Right hindlimb (tissue), 1 donor: ENCODE results near the gene GBA2.
A peak's percentile ranks its signal among the peaks of the same experiment; 100 is the strongest.

ENCODE experiments used
- DNase-seq: peaks from one replicate; pipeline ENCODE4 v3.0.0-alpha.2; 2018

GBA2 gene

DNA sequence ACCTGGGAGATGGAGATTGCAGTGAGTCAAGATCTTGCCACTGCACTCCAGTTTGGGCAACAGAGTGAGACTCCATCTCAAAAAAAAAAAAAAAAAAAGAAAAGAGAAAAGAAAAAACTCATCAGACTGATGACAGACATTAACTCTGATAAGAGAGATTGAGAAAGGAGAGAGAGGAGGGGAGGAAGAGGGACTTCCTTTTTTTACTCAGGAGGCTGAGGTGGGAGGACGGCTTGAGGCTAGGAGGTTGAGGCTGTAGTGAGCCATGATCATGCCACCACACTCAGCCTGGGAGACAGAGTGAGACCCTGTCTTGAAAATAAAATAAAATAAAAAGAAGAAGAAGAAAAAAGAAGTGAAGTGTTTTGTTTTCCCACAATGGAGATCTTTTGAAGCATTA lies 14.8 kb upstream of the GBA2 start:
- no peak for DNase-seq

DNA sequence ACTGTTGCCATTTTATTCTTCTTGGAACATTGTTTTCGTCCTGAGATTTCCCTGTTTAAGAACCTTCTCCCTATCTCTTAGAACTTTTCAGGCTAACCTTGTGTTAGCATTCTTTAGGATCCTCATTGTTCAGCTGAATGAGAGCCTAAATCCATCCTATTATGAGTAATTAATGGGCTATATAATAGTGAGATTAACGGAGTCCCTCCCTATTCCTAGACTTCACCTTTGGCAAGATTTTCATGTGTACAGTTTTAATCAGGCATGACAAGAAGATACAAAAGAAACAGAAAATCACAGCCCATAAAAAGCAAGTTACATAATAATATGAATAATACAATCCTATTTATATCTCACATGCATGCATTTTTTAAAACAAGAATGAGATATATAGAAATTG lies 14.2 kb upstream of the GBA2 start:
- no peak for DNase-seq

DNA sequence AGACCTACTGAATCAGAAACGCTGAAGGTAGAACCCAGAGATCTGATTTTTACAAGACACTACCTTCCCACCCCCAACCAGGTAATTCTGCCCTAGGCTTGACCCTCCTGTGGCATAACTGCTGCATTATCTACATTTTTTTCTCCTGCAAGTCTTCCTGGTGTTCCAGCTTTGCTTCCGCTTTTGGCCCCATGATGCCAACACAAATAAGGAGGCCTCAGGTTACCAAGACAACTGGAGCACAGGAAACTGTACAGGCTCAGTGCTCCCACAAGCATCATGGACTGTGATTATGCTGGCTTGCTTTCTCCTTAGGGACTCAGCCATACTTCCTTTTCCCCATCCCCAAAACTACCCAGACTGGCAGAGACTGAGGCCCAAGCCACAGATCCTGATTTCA lies 11.6 kb upstream of the GBA2 start:
- DNase-seq: peak; percentile 59

DNA sequence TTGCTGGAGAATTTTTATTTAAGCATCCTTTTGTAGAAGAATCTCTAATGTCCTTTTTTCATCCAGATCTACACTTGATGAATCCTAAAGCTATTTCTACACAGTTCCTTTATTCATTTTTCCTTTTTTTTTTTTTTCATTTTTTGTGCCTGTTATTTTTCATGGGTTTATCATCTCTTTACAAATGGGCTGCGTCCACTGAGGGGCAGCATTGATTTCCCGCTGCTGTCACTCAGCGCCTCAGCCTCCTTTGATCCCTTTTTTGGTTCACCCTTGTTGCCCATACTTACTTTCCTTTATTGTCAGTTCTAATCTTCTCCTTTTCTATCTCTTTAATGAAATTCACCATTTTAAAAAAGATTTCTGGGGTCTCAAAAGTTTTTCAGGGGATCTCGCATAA lies 10.8 kb upstream of the GBA2 start:
- DNase-seq: no peak

DNA sequence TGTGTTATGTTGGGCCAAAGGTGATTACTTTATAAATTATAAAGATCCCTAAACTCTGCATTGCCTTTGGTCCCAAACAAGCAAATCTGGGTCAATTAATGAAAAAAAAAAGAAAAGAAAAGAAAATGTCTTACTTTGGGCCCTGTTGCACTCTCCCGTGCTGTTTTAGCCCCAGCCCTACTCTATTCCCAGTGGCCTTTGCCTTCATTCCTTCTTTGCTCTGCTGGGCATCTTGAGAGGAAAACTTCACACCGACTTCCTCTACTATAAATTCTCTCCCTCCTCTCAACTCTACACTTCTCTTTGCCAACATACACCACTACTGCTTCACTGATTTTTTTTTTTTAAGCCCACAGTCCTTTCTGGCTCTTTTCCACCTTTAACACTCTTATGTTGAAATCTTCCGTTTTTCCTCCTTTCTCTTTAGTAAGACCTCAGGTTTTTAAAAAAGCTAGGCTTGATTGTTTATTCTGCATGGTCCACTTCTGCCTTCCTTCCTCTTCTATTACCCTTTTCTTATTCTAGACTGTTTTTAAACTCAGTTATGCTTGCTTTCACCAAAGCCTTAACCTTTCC lies 9.5 kb upstream of the GBA2 start:
- DNase-seq: no peak

DNA sequence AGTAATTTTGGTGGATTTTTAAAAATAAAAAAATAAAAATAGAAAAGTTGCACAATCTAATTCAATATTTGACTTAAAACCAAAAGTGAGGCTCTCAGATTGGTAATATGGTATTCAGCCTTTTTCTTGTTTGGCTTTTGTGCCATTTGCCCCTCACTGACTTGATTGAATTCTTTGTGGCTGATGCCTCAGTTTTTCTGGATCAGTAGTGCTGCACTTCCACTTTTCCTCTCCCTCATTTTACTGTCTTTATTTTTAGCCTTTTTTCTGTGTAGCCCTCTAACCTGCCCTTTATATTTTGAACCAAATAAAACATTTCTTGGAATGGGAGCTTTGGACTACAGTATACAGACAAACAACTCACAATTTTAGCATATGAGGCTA lies 8.9 kb upstream of the GBA2 start:
- no peak for DNase-seq

DNA sequence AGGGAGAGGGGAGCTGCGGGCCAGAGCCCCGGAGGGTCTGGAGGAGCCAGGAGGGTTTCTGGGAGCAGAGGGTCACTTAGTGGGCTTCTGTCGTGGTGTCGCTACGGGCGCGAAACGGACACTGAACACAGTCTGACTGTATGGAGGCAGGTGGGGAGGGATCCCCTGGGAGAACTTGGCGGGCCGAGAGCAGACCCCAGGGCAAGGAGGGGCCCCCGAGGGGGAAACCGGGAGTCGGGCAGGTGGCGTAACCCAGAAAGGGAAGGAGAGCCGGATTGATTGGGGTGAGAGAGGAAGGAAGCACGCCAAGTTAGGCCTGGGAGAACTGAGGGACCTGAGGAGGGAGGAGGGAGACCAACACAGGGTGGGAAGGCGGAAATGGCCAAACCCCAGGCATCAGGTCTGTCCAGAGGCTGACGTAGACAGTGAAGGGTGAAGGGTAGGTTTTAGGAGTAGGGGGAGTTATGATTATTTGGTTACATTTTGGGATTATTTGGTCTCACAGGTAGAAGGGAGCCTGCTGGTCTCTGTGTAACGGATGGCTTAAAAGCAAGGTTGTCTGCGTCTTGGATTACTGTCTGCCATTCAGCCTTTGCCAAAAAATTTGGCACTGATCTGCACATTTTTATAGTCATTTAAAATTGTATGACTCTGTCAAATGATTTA lies 8.3 kb upstream of the GBA2 start:
- DNase-seq: peak; percentile 77

DNA sequence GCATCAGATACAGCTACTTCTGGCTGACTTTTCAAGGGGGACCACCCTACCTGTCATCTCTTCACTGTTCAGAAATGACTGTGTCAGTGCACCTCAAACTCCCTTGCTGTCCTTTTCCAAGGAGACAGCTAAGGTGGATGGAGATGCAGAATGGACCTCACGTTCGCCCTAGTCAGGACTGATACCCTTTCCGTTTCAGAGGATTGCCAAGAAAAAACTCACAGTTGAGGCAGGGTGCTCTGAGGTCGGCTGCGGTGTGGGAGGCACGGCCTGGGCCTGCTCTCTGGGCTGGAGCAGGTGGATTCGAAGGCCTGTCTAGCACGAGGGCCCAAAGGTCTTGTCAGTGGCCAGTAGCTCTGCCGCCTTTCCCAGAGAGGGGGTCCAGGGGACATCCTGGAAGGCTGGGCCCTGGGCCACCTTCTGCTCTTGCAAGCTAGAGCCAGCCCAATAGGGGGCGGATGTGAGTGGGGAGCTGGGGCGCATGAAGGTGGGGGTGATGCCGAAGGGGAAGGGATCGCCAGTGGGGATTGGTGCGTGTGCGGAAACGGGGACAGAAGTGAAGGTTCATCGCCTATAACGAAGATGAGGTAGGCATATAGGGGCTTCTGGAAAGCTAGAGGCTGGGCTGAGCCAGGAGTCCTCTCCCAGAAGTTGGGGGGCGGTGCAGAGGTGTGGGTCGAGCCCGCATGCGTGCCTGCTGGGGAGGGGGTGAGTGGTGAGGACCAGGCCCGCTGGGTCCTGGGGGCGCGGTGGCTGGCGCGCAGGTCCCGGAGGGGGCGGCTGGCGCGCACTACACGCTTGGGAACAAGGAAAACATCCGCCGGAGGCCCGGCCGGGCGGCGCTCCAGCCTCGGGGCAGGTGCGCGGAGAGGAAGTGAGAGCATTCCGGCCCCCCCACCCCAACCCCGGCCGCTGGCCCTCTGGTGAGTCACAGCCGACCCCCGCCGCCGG lies 7.5 kb upstream of the GBA2 start:
- DNase-seq: peak; percentile 57

DNA sequence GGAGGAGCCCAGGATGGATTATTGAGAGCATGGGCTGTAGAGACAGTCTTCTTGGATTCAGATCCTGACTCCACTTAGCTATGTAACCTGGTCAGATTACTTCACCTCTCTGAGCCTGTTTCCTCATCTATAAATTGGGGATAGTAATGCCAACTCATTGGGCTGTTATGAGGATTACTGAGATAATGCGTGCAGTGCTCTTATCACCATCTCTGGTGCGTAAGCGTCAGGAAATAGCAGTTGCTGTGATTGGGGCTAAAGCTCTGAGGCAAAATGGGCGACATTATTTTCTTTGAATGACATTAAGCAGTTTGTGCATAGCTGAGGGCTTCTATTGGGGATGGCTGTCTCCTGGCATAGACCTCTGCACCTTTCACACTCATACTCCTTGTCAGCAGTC lies 6.0 kb upstream of the GBA2 start:
- DNase-seq: no peak

DNA sequence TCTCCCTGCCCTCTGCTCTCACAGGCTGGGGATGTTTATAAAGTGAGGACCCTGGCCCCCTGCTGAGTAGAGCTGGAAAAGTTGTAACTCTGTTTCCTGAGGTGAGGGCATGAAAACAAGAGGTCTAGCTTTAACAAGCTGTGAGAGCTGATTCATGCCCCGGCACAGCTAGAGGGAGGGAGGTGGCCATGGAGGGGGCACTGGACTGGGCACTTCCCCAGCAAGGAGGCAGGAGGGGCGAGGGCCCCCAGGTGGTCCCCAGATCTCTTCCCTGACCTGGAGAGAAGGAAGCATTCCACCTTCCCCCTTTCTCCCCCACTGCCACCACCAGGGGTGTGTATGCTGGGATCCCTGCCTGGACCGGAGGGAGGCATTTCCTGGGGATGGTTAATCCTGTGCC lies 5.2 kb upstream of the GBA2 start, which contains the start of gene MSMP:
Gene MSMP, minus strand, starts transcription at position 13 of the 400 bp plus-strand sequence. CDS start 147 bp downstream, outside the sequence.
- DNase-seq: no peak

DNA sequence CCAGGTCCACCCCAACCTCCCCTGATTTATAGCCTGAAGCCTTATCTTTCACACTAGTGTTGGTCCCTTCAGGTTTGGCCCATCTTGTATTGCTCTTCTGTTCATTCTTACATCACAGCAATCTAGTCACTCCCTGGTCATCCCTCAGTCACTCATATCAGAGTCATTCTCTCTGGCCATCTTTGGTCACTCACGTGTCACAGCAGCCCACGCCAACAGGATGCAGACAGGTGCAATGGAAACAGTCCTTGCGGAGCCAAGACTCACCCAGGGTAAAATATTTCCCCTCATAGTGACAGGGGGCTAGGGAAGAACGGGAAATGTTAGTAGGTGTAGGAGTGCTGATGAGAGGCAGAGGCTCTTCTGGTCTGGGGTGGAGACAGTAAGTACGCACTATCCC lies 4.4 kb upstream of the GBA2 start:
- DNase-seq: no peak

DNA sequence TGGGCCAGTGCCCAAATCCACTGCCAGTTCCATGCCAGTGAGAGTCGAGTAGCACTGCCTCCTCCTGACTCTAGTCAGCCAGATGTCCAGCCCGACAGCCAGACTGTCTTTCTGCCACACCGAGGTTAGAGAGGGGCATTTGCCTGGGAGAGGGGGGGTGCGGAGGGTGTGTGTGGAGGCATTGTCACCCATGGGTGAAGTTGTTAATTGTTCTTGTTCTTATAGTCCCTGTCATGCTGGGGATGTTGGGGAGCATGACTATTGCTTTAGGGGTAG lies 1.2 kb upstream of the GBA2 start:
- no peak for DNase-seq

DNA sequence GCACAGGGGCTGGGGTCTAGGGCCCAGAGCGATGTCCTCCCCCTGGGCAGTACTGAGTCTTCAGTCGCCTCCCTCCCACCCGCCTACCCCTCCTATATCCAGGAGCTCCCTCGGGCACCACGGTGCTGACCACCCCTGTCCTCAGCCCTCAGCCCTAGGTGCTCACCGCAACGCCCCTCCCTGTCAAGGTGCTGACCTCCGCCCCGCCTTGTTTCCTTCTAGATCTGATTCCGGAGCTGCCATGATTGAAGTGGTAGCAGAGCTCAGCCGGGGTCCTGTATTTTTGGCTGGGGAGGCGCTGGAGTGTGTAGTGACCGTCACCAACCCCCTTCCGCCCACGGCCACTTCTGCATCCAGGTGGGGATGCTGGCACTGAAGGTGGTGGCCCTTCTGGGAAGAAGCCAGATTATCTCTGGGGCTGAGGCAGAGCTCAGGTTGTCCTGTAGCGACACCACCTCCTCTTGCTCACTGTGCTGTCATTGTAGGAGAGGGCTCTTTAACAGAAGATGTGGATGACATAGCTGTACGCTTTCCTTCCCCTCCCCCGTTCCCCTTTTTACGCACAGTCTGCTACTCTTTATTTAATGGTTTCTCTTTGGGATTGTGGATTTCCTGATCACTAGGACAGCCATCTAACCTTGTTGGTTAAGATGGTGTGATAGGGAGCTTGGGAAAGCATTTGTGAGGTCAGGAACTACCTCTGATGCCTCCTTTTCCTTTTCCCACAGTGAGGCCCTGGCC lies 657 bp upstream of the GBA2 start:
- no peak for DNase-seq

DNA sequence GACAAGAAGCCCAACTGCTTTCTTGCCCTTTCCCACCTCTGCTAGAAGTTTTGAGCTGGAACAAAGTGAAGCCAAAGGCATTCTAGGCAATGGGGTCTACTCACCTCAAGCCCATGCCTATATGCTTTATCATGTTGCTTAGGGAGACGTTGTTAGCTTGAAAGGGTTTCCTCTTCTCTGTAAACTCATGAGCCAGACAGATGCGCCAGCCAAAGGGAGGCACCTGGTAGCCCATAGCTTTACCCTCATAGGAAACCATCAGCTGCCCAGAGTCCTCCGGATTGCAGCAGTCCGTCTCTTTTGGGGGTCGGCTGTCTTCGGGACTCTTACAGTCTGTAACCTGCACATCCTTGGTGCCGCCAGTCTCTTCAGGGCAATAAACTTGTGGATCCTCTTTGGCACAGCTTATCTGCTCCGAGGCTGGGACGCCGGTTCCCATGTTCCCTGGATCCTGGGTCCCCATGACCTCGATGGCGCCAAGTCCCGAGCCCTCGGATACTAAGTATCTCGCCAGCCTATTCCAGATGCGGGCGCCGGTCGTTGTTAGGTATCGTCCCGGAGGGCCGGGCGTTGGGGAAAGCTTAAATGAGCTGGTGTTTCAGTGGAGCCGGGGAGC lies 678 bp downstream of the GBA2 start:
- no peak for DNase-seq

DNA sequence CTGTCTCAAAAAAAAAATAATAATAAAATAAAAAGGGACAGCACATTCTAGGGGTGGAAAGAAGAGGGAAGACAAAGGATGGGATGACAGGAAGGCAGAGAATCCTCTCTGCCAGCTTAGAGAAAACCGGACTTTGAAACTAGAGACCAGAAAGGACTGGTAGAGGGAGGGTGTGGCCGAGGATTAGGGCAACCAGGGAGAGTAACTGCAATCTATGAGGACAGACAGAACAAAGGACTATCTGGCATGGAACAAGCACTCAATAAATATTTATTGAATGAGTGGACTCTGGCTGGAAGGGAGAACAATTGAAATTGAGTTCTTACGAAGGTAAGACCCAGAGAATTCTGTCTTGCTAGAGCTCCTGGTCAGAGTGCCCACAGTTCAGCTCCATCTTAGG lies 2.4 kb downstream of the GBA2 start:
- no peak for DNase-seq

DNA sequence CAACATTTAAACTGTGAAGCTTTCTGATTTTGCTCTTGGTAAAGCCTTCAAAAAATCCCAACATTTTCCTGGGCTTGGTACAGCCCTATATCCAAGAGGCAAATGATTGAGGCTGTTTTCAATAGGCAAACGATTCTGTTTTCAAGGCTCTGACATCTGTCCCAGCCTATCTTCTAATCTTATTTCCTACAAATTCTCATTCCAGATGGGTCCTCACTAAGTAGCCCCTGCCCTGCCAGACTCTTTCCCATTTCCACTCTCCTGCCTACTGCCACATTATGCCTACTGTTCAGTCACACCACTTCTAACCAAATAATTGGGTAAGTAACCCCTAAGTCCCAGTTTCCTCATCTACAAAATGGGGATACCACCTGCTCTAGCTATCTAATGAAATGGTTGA lies 3.5 kb downstream of the GBA2 start:
- no peak for DNase-seq

DNA sequence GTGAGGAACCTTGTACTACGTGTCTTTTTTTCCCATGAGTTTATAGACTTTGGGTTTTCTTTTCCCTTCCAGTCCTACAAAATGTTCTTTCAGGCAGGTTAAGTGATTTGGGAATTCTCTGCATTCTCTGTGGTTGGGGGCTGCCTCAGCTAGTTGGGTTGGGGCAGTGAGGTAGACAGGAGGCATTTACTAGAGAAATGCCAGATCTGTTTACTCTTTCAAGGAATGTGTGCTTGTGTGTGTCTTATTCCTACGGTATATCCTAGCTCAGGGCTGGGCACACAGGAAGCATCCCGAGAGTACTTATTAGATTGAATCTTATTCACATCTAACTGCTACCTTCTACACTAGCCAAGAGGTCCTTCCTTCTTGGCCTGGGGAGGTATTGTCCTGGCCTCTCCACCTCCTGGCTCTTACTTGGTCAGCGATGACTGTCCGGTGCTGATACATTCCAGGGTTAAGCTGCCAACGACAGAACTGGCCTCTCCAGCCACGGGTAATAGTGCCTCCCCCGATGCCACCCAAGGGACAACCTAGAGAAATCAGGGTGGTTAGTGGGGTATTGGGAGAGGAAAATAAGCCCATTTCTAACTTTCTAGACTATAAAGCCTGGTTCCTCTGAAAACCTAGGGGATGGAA lies 5.0 kb downstream of the GBA2 start:
- no peak for DNase-seq

DNA sequence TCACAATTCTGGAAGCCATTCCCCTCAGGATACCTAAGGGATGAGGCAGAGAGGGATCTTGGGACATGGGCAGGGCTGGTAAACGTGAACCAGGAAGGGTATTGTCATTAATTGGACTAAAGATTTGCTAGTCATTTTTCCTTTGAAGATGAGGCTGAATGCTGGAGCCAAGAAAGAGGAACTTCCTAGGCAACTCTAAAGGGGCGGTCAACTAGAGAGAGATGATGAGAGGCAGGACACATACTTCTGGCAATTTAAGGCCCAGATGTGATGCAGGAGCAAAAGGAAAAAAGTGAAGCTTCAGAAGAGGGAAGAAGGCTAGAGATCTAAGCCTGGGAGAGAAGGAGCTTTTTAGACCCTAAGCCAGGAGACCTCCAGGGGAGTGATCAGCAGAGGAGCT lies 5.6 kb downstream of the GBA2 start:
- DNase-seq: no peak

DNA sequence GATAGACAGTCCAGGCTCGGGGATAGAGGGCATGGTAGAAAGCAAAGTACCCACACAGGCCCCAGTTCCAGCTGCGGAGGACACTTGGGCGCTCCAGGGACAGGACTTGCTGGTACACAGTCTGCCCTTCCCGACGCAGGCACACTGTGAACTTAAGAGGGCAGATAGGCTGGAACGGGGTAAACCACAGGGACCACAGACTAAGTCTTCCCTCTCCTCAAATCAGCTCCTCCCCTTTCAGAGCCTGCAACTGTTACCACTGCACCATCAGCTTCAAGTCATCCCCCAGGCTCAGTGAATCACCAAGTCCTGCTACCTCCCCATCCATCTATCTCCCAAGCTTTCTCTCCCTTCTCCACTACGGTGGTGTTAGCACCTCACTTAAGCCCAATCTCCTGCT lies 7.3 kb downstream of the GBA2 start:
- DNase-seq: peak; percentile 17

DNA sequence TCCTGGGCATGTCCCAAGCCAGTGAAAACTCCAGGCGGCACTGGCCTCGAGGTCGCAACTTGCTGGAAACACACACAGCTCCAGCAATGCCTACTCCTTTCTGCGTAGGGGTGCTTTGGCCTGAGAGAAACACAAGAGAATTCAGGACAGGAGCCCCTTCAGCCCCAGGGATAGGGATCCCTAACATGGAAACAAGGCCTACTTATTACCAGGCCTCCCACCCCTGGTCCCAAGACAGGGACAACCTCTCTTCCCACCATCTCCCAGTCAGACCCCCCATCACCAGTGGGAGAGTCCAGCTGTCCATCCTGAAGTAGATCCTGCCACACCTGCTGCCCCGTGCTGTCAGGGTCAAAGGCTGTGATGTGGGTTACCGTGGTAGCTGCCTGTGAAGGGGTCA lies 8.8 kb downstream of the GBA2 start:
- no peak for DNase-seq

DNA sequence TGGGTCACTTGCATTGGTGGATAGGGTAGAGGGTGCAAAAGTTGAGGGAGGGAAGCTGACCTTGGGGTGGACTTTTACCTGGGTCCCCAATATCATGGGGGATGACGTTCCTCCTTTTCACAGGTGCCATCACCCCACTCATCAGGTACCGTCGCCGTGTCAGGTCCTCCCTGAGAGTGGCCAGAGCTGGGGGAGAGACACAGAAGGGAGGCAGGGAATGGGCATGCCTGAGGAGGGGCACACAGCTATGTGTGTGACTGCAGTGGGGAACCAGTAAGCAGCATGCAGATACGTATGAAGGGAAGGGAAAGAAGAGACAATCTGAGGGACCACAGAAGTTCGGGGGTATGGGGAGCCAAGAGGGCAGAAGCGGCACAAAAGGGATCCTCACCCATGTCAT lies 10.1 kb downstream of the GBA2 start:
- DNase-seq: no peak

DNA sequence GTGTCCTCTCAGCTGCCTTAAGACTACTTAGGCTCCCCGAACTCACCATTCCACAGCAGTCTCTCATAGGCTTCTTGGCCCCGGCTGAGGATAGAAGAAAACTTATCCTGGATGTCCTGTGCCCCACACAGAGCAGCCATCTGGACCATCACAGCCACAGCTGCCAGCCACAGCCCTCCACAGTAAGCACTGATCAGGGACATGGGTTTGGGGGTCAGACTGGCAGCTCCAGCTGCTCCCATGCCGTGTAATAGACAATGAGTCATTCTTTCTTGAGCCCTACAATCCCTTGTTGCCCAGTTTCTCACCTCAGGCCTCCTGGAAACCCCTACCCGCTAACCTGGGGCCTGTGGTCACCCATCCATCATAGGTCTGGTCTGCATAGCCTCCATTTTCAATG lies 10.8 kb downstream of the GBA2 start:
- DNase-seq: no peak

DNA sequence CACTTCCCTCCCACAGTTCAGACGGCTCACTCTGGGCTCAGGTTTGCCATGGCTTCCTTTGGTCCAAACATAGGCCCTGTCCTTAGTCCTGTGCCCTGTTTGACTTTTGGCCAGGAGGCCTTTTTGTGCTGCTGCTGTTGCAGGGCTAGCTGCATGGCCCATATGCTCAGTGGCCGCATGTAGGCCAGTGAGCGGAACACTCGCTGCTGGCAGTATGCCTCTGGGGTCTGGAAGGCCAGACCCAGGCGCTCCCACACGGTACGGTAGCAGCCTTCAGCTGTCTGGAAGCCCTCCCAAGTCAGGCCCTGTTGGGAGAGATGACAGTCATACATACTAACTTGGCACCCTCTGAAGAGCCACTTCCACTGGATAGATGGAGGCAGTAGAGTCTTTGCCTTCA lies 11.9 kb downstream of the GBA2 start:
- no peak for DNase-seq
